Right atrium auricular region (tissue), 2 donors: Measurements from ENCODE around the gene MPV17L. TPM values are rescaled to one million over a fixed set of nuclear protein-coding genes. Genes with fewer than 3 reads are reported as not detected.
"Not testable (repeated sequence)": the region's sequence is repeated elsewhere in the genome, so short reads cannot be mapped to it uniquely, and the experiment has no call there.

Experiments used
- DNase-seq: peaks from one replicate; pipeline ENCODE4 v3.0.0-alpha.2; 2019; ENCODE audit warnings: low spot score
- H3K27ac ChIP-seq, 2 donors: fragments of 200-600 bp; sonication (generic); 1 replicate in 1 of 2; 2 replicates in 1 of 2; pipeline ENCODE4 v1.5.1; 2016 to 2019
- H3K27me3 ChIP-seq, 2 donors: fragments of 200-600 bp; sonication (generic); one replicate each; pipeline versions ENCODE4 v1.5.1 to v1.6.0; 2017 to 2019
- H3K36me3 ChIP-seq: fragments of 200-600 bp; sonication (generic); one replicate; pipeline ENCODE4 v1.5.1; 2016
- H3K4me1 ChIP-seq, 2 donors: fragments of 200-600 bp; sonication (generic); one replicate each; pipeline versions ENCODE4 v1.5.1 to v1.6.0; 2017 to 2019
- H3K4me3 ChIP-seq, 2 donors: fragments of 200-600 bp; sonication (generic); 1 replicate in 1 of 2; 2 replicates in 1 of 2; pipeline ENCODE4 v1.5.1; 2017 to 2019; ENCODE audit warnings: mild to moderate bottlenecking in 1 of 2, moderate library complexity in 1 of 2
- H3K9me3 ChIP-seq, 2 donors: fragments of 200-600 bp; sonication (generic); one replicate each; pipeline ENCODE4 v1.5.1; 2019
- total RNA-seq, 2 donors: library from RNA; depleted of rRNA; stranded (reverse); fragments of >200 nt; gene quantifications; one replicate each; pipeline ENCODE4 v1.1.0, GENCODE V29; 2016

Gene MPV17L
- total RNA-seq = 10 to 100 TPM in 1 of 2 donors, 1 to 10 TPM in 1; 7.2 to 10.8 TPM

DNA sequence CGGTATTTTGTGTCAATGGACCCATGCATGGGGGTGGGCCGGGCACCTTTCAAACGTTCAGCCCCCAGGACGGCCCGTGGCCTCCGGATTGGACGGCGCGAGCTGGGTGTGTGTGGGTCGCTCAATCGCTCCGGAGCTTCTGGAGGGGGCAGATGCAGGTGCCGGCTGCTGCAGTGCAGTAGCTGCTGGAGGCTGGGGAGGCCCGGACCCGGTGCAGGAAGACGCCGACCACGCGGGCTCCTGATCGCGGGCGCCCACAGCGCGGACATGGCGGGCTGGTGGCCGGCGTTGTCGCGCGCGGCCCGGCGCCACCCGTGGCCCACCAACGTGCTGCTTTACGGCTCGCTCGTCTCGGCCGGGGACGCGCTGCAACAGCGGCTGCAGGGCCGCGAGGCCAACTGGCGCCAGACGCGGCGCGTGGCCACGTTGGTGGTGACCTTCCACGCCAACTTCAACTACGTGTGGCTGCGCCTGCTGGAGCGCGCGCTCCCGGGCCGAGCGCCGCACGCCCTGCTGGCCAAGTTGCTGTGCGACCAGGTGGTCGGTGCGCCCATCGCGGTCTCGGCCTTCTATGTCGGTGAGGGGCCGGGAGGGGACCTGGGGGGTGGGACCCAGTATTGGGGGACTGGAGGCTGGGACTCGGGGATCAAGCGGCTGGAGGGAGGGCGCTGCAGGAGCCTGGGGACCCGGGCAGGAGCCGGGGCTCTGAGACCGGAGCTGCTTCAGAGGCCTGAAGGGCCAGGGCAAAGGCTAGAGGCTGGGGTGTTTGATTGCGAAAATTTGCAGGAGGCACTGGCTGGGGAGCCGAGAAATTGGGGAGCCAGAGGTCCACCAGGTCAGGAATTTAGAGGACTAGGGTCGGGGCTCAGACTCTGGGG, at the start of gene MPV17L:
TSS of gene MPV17L (plus strand) at position 124 of the 878 bp plus-strand sequence. CDS start at position 268, 144 bp downstream.
- Histone ChIP-seq H3K4me3 (peak within 1 kb of the TSS; percentile 63 to 67), H3K27ac (peak within 1 kb of the TSS; percentile 76 to 82)
- not testable (repeated sequence) for H3K9me3 ChIP-seq, DNase-seq, H3K4me1 ChIP-seq, H3K36me3 ChIP-seq, H3K27me3 ChIP-seq

- H3K27ac ChIP-seq, DNase-seq: not testable (repeated sequence)
Observed at GRCh38 chr16:15348721-15349120, 46.8 kb upstream of the MPV17L start.

DNA sequence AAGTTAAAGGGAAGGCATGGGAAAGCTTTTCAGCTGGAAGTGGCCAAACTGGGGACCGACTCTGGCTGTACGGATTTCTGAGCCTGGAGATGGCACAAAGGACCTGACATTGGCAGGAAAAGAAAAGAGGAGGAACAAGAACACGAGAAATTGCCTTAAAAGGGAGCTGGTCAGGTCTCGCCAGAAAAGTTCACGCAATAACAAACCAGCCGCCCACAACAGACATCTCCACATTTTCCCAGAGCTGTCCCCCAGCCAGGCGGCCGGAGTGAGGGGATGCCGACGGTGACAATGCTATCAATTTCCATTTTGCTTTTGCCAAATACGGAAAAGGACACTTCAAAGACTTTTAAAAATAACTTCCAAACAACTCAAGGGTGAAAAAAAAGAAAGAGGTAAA, 44.3 kb upstream of the MPV17L start:
- not testable (repeated sequence) for H3K4me3 ChIP-seq, H3K36me3 ChIP-seq, H3K4me1 ChIP-seq, H3K9me3 ChIP-seq, H3K27ac ChIP-seq, DNase-seq, H3K27me3 ChIP-seq

More at GRCh38 chr16:15348721-15349120, 46.8 kb upstream of the MPV17L start:
- not testable (repeated sequence) for H3K4me3 ChIP-seq, H3K9me3 ChIP-seq, H3K36me3 ChIP-seq, H3K4me1 ChIP-seq, H3K27me3 ChIP-seq

- not testable (repeated sequence) for H3K4me1 ChIP-seq, H3K27ac ChIP-seq, H3K36me3 ChIP-seq, DNase-seq, H3K4me3 ChIP-seq, H3K27me3 ChIP-seq, H3K9me3 ChIP-seq
Observed at GRCh38 chr16:15351745-15352144, 43.8 kb upstream of the MPV17L start.

- H3K4me1 ChIP-seq, H3K27me3 ChIP-seq: not testable (repeated sequence)
Observed at GRCh38 chr16:15352852-15353251, 42.7 kb upstream of the MPV17L start.

GRCh38 chr16:15354846-15355245, 40.7 kb upstream of the MPV17L start:
- not testable (repeated sequence) for H3K36me3 ChIP-seq, H3K27me3 ChIP-seq, H3K4me1 ChIP-seq, DNase-seq, H3K9me3 ChIP-seq, H3K4me3 ChIP-seq, H3K27ac ChIP-seq

More at GRCh38 chr16:15352852-15353251, 42.7 kb upstream of the MPV17L start:
- not testable (repeated sequence) for H3K36me3 ChIP-seq, DNase-seq, H3K27ac ChIP-seq, H3K4me3 ChIP-seq, H3K9me3 ChIP-seq

- H3K9me3 ChIP-seq, H3K4me1 ChIP-seq, H3K27me3 ChIP-seq, H3K27ac ChIP-seq, H3K4me3 ChIP-seq, DNase-seq, H3K36me3 ChIP-seq: not testable (repeated sequence)
Observed at GRCh38 chr16:15357495-15357894, 38.1 kb upstream of the MPV17L start.

DNA sequence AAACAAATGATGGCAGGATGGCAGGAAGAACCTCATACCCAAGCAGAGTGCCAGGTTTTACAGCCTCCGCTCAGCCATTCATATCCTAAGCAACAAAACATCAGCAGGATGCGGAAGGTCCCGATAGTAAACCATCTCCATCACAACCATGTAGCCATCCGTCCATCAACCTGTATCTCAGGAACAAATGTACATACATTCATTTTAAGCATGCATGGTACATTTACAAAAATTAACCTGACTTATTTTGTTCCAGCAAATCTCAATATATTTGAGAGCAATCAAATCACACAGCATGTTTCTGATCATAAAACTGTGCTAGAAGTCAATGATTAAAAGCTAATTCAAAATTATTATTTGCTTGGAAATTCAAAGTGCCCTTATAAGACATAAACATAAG, 17.4 kb upstream of the MPV17L start, which contains the start of gene NPIPA5:
TSS of gene NPIPA5 (minus strand) at position 101 of the 400 bp plus-strand sequence. CDS start at position 101, 0 bp downstream.
- not testable (repeated sequence) for H3K4me3 ChIP-seq, H3K9me3 ChIP-seq, DNase-seq, H3K27ac ChIP-seq, H3K4me1 ChIP-seq, H3K36me3 ChIP-seq, H3K27me3 ChIP-seq

GRCh38 chr16:15382810-15383209, 12.7 kb upstream of the MPV17L start:
- not testable (repeated sequence) for H3K9me3 ChIP-seq, H3K4me1 ChIP-seq, H3K27ac ChIP-seq, DNase-seq, H3K4me3 ChIP-seq, H3K36me3 ChIP-seq, H3K27me3 ChIP-seq

DNA sequence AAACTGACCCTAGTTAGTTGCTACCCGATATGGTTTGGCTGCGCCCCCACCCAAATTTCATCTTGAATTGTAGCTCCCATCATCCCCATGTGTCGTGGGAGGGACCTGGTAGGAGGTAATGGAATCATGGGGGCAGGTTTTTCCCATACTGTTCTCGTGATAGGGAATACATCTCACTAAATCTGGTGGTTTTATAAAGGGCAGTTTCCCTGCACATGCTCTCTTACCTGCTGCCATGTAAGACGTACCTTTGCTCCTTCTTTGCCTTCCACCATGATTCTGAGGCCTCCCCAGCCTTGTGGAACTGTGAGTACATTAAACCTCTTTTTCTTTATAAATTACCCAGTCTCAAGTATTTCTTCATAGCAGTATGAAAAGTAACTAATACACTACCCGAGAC, 7.5 kb upstream of the MPV17L start:
- not testable (repeated sequence) for H3K4me3 ChIP-seq, H3K27me3 ChIP-seq, H3K27ac ChIP-seq, DNase-seq, H3K9me3 ChIP-seq, H3K4me1 ChIP-seq, H3K36me3 ChIP-seq

DNA sequence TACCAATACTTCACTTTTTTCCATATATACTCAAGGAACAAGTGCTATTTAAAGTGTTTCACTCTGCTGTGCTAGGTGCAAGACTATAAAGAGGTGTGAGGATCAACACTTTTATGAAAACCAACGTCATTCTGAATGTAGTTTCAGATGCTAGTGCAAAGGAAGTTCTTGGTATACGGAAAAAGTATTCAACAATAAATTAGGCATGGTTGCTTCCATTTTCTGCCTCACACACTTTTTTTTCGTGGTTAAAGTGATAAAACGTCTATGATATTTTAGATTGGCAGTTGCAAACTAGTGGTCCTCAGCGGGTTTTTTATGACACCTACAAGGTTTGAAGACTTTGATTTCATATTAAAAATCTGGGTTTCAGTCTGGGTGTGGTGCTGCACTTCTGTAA, 5.6 kb upstream of the MPV17L start:
- not testable (repeated sequence) for H3K4me3 ChIP-seq, DNase-seq, H3K27me3 ChIP-seq, H3K36me3 ChIP-seq, H3K9me3 ChIP-seq, H3K27ac ChIP-seq, H3K4me1 ChIP-seq

GRCh38 chr16:15393025-15393424, 2.5 kb upstream of the MPV17L start:
- H3K4me3 ChIP-seq, H3K9me3 ChIP-seq, DNase-seq, H3K4me1 ChIP-seq, H3K36me3 ChIP-seq, H3K27ac ChIP-seq, H3K27me3 ChIP-seq: not testable (repeated sequence)

DNA sequence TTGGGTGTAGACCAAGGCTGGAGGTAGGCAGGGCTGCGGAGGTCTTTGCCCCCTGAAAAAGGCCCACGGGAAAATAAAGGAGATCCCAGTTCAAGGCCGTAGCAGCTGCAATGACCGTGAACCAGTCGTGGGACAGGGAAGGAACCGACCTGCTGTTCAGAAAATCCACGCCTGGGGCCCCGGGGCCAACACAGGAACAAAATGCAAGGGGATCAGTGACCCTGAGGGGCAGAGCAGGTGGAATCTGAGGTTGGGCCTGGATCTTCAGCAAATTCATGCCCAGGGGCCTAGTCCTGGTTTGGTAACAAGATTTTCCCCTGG, 915 bp downstream of the MPV17L start:
- not testable (repeated sequence) for H3K9me3 ChIP-seq, H3K36me3 ChIP-seq, H3K4me1 ChIP-seq, H3K27me3 ChIP-seq, DNase-seq
- Histone ChIP-seq H3K4me3 (peak overlapping the region; percentile 63 to 67), H3K27ac (peak overlapping the region; percentile 76 to 82)
